Ishikawa (cell line): ENCODE measurements around the gene SPRN.

Experiments used
- CEBPB ChIP-seq: IDR thresholded peaks from 2 replicates; pipeline ENCODE4 v1.6.1; 2012
- CREB1 ChIP-seq: IDR thresholded peaks from 2 replicates; pipeline ENCODE4 v1.6.1; 2012; ENCODE audit warnings: low read depth
- EGR1 ChIP-seq: IDR thresholded peaks from 2 replicates; pipeline ENCODE4 v1.6.1; 2012
- EP300 ChIP-seq: IDR thresholded peaks from 2 replicates; pipeline ENCODE4 v1.6.1; 2012; ENCODE audit warnings: borderline replicate concordance
- FOXM1 ChIP-seq: IDR thresholded peaks from 2 replicates; pipeline ENCODE4 v1.6.1; 2012; ENCODE audit warnings: low read depth, borderline replicate concordance
- NFIC ChIP-seq: IDR thresholded peaks from 2 replicates; pipeline ENCODE4 v1.6.1; 2012
- RAD21 ChIP-seq: IDR thresholded peaks from 2 replicates; pipeline ENCODE4 v1.6.1; 2012; ENCODE audit warnings: low read depth
- TAF1 ChIP-seq: IDR thresholded peaks from 2 replicates; pipeline ENCODE4 v1.6.1; 2012; ENCODE audit warnings: low read depth, mild to moderate bottlenecking
- TCF12 ChIP-seq: IDR thresholded peaks from 2 replicates; pipeline ENCODE4 v1.6.1; 2012; ENCODE audit warnings: low read depth
- YY1 ChIP-seq: IDR thresholded peaks from 2 replicates; pipeline ENCODE4 v1.6.1; 2012; ENCODE audit warnings: low read depth
- ZBTB7A ChIP-seq: IDR thresholded peaks from 2 replicates; pipeline ENCODE4 v1.6.1; 2012; ENCODE audit warnings: low read depth
- TF ChIP-seq, protein P1 (sequence below): IDR thresholded peaks from 2 replicates; pipeline ENCODE4 v1.6.1; 2012; ENCODE audit warnings: low read depth, mild to moderate bottlenecking
- TF ChIP-seq, protein P2 (sequence below): IDR thresholded peaks from 2 replicates; pipeline ENCODE4 v1.6.1; 2012
- TF ChIP-seq, protein P3 (sequence below): IDR thresholded peaks from 2 replicates; pipeline ENCODE4 v1.6.1; 2012

The SPRN gene

DNA sequence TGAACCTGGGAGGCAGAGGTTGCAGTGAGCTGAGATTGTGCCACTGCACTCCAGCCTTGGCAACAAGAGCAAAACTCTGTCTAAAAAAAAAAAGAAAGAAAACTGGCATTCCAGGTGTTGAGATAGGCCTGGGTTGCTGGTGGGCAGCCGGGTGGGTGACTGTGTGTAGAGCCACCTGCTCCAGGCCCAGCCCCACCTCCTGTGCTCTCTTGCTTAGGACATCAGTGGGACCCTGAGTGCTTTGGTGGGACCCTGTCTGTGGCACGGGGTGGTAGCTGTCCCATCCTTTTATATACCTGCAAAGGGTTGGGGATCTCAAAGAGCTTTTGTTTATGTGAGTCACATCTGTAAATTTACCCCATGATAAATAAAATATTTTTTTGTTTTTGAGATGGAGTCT, 39.2 kb downstream of the SPRN start:
- TF ChIP-seq TCF12: no peak
- TF ChIP-seq CEBPB: no peak
- TF ChIP-seq EP300: no peak
- no peak for TF ChIP-seq YY1
- TF ChIP-seq, protein P1, sequence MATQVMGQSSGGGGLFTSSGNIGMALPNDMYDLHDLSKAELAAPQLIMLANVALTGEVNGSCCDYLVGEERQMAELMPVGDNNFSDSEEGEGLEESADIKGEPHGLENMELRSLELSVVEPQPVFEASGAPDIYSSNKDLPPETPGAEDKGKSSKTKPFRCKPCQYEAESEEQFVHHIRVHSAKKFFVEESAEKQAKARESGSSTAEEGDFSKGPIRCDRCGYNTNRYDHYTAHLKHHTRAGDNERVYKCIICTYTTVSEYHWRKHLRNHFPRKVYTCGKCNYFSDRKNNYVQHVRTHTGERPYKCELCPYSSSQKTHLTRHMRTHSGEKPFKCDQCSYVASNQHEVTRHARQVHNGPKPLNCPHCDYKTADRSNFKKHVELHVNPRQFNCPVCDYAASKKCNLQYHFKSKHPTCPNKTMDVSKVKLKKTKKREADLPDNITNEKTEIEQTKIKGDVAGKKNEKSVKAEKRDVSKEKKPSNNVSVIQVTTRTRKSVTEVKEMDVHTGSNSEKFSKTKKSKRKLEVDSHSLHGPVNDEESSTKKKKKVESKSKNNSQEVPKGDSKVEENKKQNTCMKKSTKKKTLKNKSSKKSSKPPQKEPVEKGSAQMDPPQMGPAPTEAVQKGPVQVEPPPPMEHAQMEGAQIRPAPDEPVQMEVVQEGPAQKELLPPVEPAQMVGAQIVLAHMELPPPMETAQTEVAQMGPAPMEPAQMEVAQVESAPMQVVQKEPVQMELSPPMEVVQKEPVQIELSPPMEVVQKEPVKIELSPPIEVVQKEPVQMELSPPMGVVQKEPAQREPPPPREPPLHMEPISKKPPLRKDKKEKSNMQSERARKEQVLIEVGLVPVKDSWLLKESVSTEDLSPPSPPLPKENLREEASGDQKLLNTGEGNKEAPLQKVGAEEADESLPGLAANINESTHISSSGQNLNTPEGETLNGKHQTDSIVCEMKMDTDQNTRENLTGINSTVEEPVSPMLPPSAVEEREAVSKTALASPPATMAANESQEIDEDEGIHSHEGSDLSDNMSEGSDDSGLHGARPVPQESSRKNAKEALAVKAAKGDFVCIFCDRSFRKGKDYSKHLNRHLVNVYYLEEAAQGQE: no peak
- TF ChIP-seq ZBTB7A: no peak
- no peak for TF ChIP-seq TAF1
- no peak for TF ChIP-seq FOXM1
- TF ChIP-seq, protein P2, sequence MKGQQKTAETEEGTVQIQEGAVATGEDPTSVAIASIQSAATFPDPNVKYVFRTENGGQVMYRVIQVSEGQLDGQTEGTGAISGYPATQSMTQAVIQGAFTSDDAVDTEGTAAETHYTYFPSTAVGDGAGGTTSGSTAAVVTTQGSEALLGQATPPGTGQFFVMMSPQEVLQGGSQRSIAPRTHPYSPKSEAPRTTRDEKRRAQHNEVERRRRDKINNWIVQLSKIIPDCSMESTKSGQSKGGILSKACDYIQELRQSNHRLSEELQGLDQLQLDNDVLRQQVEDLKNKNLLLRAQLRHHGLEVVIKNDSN: no peak

DNA sequence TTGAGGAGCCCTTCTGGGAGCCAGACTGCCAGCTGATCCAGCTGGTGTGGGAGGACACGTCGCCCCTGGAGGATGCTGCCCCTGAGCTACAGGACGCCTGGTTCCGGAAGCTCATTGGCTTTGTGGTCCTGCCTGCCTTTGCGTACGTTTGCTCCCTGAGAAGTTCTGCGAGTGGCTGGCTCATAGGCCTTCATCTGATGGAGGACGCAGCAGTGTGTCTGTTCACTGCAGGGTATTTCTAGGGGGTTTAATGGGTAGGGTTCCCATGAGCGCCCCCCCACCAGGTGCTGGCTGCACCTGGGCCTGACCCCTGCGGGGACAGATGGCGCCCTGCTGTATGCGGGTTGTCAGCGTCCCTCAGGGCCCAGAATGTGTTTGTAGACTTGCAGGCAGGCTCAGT, 40.4 kb downstream of the SPRN start:
- TF ChIP-seq, protein P3, sequence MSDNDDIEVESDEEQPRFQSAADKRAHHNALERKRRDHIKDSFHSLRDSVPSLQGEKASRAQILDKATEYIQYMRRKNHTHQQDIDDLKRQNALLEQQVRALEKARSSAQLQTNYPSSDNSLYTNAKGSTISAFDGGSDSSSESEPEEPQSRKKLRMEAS: no peak
- TF ChIP-seq, protein P1: no peak

DNA sequence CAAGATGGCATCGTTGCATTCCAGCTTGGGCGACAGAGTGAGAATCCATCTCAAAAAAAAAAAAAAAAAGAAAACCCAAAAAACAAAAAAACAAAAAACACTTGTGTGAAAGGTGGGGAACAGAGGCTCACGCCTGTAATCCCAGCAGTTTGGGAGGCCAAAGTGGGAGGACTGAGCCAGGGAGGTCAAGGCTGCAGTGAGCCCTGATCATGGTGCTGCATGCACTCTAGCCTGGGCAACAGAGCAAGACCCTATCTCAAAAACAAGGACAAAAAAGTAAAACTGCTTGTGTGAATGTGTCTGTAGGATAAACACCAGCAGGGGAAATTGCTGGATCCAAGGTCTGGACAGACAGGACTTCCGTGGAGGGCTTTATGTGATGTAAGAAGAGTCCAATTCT, 40.9 kb downstream of the SPRN start:
- TF ChIP-seq CREB1 (no peak), CEBPB (no peak), ZBTB7A (no peak), EGR1 (no peak), TAF1 (no peak), RAD21 (no peak), EP300 (no peak)
- TF ChIP-seq, protein P1: no peak
- TF ChIP-seq, protein P2: no peak
- TF ChIP-seq, protein P3: no peak

DNA sequence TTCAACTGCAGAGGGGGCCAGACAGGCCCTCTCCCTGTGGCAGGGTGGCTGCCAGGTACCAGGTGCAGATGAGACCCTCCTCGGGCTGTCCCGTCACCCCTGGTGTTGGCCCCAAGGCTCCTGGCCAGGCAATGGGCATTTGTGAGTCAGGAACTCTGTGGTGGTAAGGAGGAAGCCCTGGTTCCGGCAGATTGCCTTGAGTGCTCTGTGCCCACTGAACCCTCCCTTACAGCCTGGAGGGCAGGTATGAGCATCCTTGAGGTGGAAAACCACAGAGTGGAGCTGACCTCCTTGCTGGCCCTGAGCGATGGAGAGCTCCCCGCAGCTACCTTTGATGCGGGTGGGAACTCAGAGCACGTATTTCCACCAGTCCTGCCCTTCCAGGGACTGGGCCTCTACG, 43.4 kb downstream of the SPRN start:
- TF ChIP-seq, protein P1: no peak
- TF ChIP-seq YY1: no peak
- no peak for TF ChIP-seq ZBTB7A
- TF ChIP-seq, protein P2: no peak
- TF ChIP-seq, protein P3: no peak
- TF ChIP-seq NFIC: no peak
- no peak for TF ChIP-seq EGR1
